B cell (primary cell): ENCODE results near the gene PTPRN. TPM values are rescaled to one million over a fixed set of nuclear protein-coding genes. Genes with fewer than 3 reads are reported as not detected.

Source experiments
- ATAC-seq: fragments of 200-7000 bp; cut with Tn5 transposase; one replicate; pipeline ENCODE4 v1.10.0; 2021; ENCODE audit warnings: low read depth, mild to moderate bottlenecking, moderate number of reproducible peaks, moderate library complexity
- CTCF ChIA-PET: fragments of 350-600 bp; sonication (Branson Sonifier 250); formaldehyde crosslinking; loops from one replicate; lab custom pipeline; 2021; ENCODE audit warnings: antibody characterized with exemption, inconsistent platforms; lab: Charles Lee
- POLR2A ChIA-PET: fragments of 350-600 bp; sonication (Branson Sonifier 250); formaldehyde crosslinking; loops from one replicate; lab custom pipeline; 2021; ENCODE audit warnings: antibody characterized with exemption; lab: Charles Lee
- DNase-seq: peaks from one replicate; pipeline ENCODE4 v3.0.0; 2013
- H2AFZ ChIP-seq: 2 replicates; pipeline ENCODE4 v1.6.1; 2012; ENCODE audit warnings: mild to moderate bottlenecking, low read depth, low read length; ENCODE audit not compliant: insufficient read depth, poor library complexity, severe bottlenecking
- H3K27ac ChIP-seq, 2 donors: 1 replicate in 1 of 2; 2 replicates in 1 of 2; pipeline ENCODE4 v1.5.1; 2012 to 2013; ENCODE audit warnings: low read length in 2 of 2, mild to moderate bottlenecking in 2 of 2, moderate library complexity in 1 of 2
- H3K27me3 ChIP-seq, 4 experiments: fragments of 200-600 bp in 1 of 4; sonication (generic) in 1 of 4; replicated peaks in 1 of 4; 1 replicate in 2 of 4; 2 replicates in 2 of 4; pipeline versions ENCODE4 v1.6.1 to v1.7.0; 2013 to 2016; ENCODE audit warnings: low read length in 3 of 4, mild to moderate bottlenecking in 2 of 4, mixed read lengths in 1 of 4, moderate library complexity in 1 of 4; ENCODE audit not compliant: insufficient read depth in 4 of 4, control insufficient read depth in 3 of 4; ENCODE audit errors: control extremely low read depth in 1 of 4
- H3K36me3 ChIP-seq, 2 experiments: replicated peaks in 1 of 2; 1 replicate in 1 of 2; 2 replicates in 1 of 2; pipeline versions ENCODE4 v1.6.1 to v1.7.1; 2013; ENCODE audit warnings: low read length in 1 of 2; ENCODE audit not compliant: insufficient read depth in 2 of 2, control insufficient read depth in 1 of 2; ENCODE audit errors: control extremely low read depth in 1 of 2, extremely low read depth in 1 of 2
- H3K4me1 ChIP-seq, 2 donors: fragments of 200-600 bp in 1 of 2; sonication (generic) in 1 of 2; 1 replicate in 1 of 2; 2 replicates in 1 of 2; pipeline versions ENCODE4 v1.5.1 to v1.6.1; 2013 to 2017; ENCODE audit warnings: low read length in 2 of 2; ENCODE audit not compliant: control insufficient read depth in 2 of 2, insufficient read depth in 2 of 2
- H3K4me2 ChIP-seq: replicated peaks from 2 replicates; pipeline ENCODE3; 2012; ENCODE audit warnings: mild to moderate bottlenecking, low read depth, low read length; ENCODE audit not compliant: poor library complexity, severe bottlenecking
- H3K4me3 ChIP-seq, 5 experiments: fragments of 200-600 bp in 1 of 5; sonication (generic) in 1 of 5; 1 replicate in 3 of 5; 2 replicates in 2 of 5; pipeline versions ENCODE4 v1.5.1 to v1.7.0; 2011 to 2016; ENCODE audit warnings: low read length in 4 of 5, mild to moderate bottlenecking in 4 of 5, low read depth in 2 of 5, control low read depth in 1 of 5, moderate library complexity in 1 of 5; ENCODE audit not compliant: insufficient read depth in 1 of 5; ENCODE audit errors: control extremely low read depth in 1 of 5, extremely low read depth in 1 of 5
- H3K79me2 ChIP-seq: fragments of 200-600 bp; sonication (generic); one replicate; pipeline ENCODE4 v1.6.0; 2016; ENCODE audit warnings: low read length; ENCODE audit not compliant: control insufficient read depth, insufficient read depth
- H3K9ac ChIP-seq: fragments of 200-600 bp; sonication (generic); 2 replicates; pipeline ENCODE4 v1.6.1; 2017; ENCODE audit warnings: mild to moderate bottlenecking, low read length, moderate library complexity
- H3K9me3 ChIP-seq, 3 donors: one replicate each; pipeline versions ENCODE4 v1.6.1 to v1.7.1; 2013; ENCODE audit warnings: low read length in 2 of 3; ENCODE audit not compliant: control insufficient read depth in 2 of 3, insufficient read depth in 1 of 3; ENCODE audit errors: control extremely low read depth in 1 of 3
- H4K20me1 ChIP-seq: 2 replicates; pipeline ENCODE4 v1.6.0; 2012; ENCODE audit warnings: mild to moderate bottlenecking, low read length; ENCODE audit not compliant: insufficient read depth, control insufficient read depth, poor library complexity, severe bottlenecking
- H3K27ac Mint-ChIP-seq: one replicate; pipeline ENCODE4 v1.8.0; 2021; ENCODE audit warnings: mixed read lengths
- H3K27me3 Mint-ChIP-seq: one replicate; pipeline ENCODE4 v1.8.0; 2021; ENCODE audit warnings: mixed read lengths
- H3K4me1 Mint-ChIP-seq: one replicate; pipeline ENCODE4 v1.8.0; 2021; ENCODE audit warnings: mixed read lengths
- H3K4me3 Mint-ChIP-seq: one replicate; pipeline ENCODE4 v1.8.0; 2021; ENCODE audit warnings: mixed read lengths
- H3K9me3 Mint-ChIP-seq: one replicate; pipeline ENCODE4 v1.8.0; 2022; ENCODE audit warnings: mixed read lengths; ENCODE audit not compliant: insufficient read depth
- EZH2 ChIP-seq: IDR thresholded peaks from 2 replicates; pipeline ENCODE4 v1.6.1; 2012; ENCODE audit warnings: borderline replicate concordance, low read depth, mild to moderate bottlenecking, moderate library complexity, low read length; ENCODE audit not compliant: insufficient read depth, poor library complexity, severe bottlenecking
- WGBS: methylation state at CpG from one replicate; pipeline ENCODE4 v1.1.5; 2013; ENCODE audit warnings: missing lambda C conversion rate; ENCODE audit not compliant: insufficient coverage; 5-methylcytosine and 5-hydroxymethylcytosine counted together
- intact Hi-C: fragments of 100-400 bp; cut with micrococcal nuclease; formaldehyde crosslinking; loops from one replicate; pipeline ENCODE4 v1.10.0; 2022
- polyA plus RNA-seq: library from polyadenylated mRNA; depleted of rRNA; stranded (reverse); fragments of >200 nt; gene quantifications from 2 replicates; pipeline ENCODE4 v1.2.3, GENCODE V29; 2012
- total RNA-seq, 2 donors: library from RNA; stranded (reverse); fragments of 120-200 nt in 1 of 2; gene quantifications; 1 replicate in 1 of 2; 2 replicates in 1 of 2; pipeline versions ENCODE4 v1.2.3 to v1.2.4, GENCODE V29; 2013 to 2022
- TF ChIP-seq, protein P1 (sequence below): fragments of 200-600 bp; IDR thresholded peaks from one replicate; pipeline ENCODE4 v1.8.0; 2022; ENCODE audit warnings: antibody characterized with exemption, mild to moderate bottlenecking

Gene PTPRN
- total and polyA plus RNA-seq, 2 donors (not counting 1 experiment from before 2014, with no cell fraction given), result 0.04 TPM; not detected in 1

DNA sequence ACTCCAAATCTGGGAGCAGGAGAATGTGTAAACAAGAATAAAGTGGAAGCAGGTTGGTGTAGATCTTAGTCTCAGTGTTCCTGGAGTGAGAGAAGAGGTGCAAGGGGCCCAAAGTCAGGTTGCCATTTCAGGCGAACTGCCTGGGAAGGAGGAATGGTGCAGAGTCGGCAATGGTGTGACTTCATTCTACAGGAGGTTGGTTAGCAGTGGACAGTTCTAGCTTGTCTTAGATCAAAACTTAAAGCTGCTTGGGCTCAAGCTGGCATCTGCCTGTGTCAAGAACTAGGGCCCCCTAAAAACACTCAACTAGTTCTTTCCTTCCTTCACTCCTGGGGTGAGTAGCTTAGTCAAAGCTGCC lies 60.4 kb downstream of the PTPRN start:
- H2AFZ ChIP-seq, result no peak overlapping the region
- Mint-ChIP-seq H3K27ac (peak overlapping the region; percentile 96), H3K4me1 (peaks cover 82% of the 10 kb centered on the region), H3K4me3 (peak overlapping the region; percentile 87), H3K27me3 (no peaks in the 10 kb centered on the region), H3K9me3 (no peaks in the 10 kb centered on the region)
- H3K27me3 ChIP-seq, result no peaks in the 10 kb centered on the region
- H4K20me1 ChIP-seq, result peaks cover 22% of the 10 kb centered on the region
- POLR2A ChIA-PET, result interaction anchor here (0.6 to 3.3 kb wide), 8 partner anchors 9 to 356 kb away, joined by 3 to 39 read pairs (median 10); partner anchors contain the start of genes ABCB6, ANKZF1, ATG9A and CNPPD1
- WGBS, result 64% methylated on average over 2 of the region's 2 CpGs
- no peaks in the 10 kb centered on the region for H3K9me3 ChIP-seq
- H3K9ac ChIP-seq, result peak overlapping the region; percentile 59
- H3K4me2 ChIP-seq, result peak overlapping the region; percentile 93
- intact Hi-C loops, result loop anchor here (1.0 kb wide), 1 partner anchor 20 kb away; the partner anchor contains the start of genes ANKZF1 and ATG9A
- DNase-seq (no peak), ATAC-seq (no peak)
- H3K79me2 ChIP-seq, result peaks cover 84% of the 10 kb centered on the region
- TF ChIP-seq EZH2, result no peak
- TF ChIP-seq, protein P1, sequence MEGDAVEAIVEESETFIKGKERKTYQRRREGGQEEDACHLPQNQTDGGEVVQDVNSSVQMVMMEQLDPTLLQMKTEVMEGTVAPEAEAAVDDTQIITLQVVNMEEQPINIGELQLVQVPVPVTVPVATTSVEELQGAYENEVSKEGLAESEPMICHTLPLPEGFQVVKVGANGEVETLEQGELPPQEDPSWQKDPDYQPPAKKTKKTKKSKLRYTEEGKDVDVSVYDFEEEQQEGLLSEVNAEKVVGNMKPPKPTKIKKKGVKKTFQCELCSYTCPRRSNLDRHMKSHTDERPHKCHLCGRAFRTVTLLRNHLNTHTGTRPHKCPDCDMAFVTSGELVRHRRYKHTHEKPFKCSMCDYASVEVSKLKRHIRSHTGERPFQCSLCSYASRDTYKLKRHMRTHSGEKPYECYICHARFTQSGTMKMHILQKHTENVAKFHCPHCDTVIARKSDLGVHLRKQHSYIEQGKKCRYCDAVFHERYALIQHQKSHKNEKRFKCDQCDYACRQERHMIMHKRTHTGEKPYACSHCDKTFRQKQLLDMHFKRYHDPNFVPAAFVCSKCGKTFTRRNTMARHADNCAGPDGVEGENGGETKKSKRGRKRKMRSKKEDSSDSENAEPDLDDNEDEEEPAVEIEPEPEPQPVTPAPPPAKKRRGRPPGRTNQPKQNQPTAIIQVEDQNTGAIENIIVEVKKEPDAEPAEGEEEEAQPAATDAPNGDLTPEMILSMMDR, result no peak
- CTCF ChIA-PET, result interaction anchor here (1.0 to 6.8 kb wide), 13 partner anchors 9 to 372 kb away, joined by 3 to 69 read pairs (median 6); partner anchors contain the start of genes ANKZF1, ATG9A and DNAJB2
- peak overlapping the region; percentile 8 to 53 (median 38) for H3K4me3 ChIP-seq
- H3K4me1 ChIP-seq, result peaks cover 73 to 80% of the 10 kb centered on the region in 2 donors
- H3K36me3 ChIP-seq, result peaks cover 2 to 35% of the 10 kb centered on the region in 2 experiments
- peak overlapping the region; percentile 75 to 92 for H3K27ac ChIP-seq
